Natural killer cell (primary cell): Measurements from ENCODE around the gene PPP1R1B. TPM values are rescaled to one million over a fixed set of nuclear protein-coding genes. Genes with fewer than 3 reads are reported as not detected.
A peak's percentile ranks its signal among the peaks of the same experiment; 100 is the strongest.

ENCODE experiments used
- ATAC-seq, 3 donors: fragments of 150-1000 bp in 2 of 3; fragments of 200-7000 bp in 1 of 3; cut with Tn5 transposase; 1 replicate in 1 of 3; 2 replicates in 2 of 3; pipeline ENCODE4 v1.10.0; 2021; ENCODE audit warnings: mild to moderate bottlenecking in 2 of 3, moderate library complexity in 2 of 3
- DNase-seq, 2 donors: peaks; one replicate each; pipeline versions ENCODE4 v3.0.0 to v3.0.0-alpha.2; 2013 to 2021; ENCODE audit warnings: mixed read lengths in 1 of 2
- H3K27ac ChIP-seq: one replicate; pipeline ENCODE4 v1.5.1; 2013; ENCODE audit warnings: mild to moderate bottlenecking, low read length
- H3K27me3 ChIP-seq: one replicate; pipeline ENCODE4 v1.6.1; 2013; ENCODE audit warnings: low read length; ENCODE audit not compliant: control insufficient read depth, insufficient read depth
- H3K36me3 ChIP-seq: one replicate; pipeline ENCODE4 v1.6.1; 2013; ENCODE audit warnings: low read length; ENCODE audit not compliant: control insufficient read depth, insufficient read depth
- H3K4me1 ChIP-seq: one replicate; pipeline ENCODE4 v1.6.1; 2013; ENCODE audit warnings: low read length; ENCODE audit not compliant: control insufficient read depth, insufficient read depth
- H3K4me3 ChIP-seq: one replicate; pipeline ENCODE4 v1.5.1; 2013; ENCODE audit warnings: low read length
- H3K9me3 ChIP-seq: one replicate; pipeline ENCODE4 v1.6.1; 2013; ENCODE audit warnings: low read length; ENCODE audit not compliant: control insufficient read depth, insufficient read depth
- H3K27ac Mint-ChIP-seq, 2 donors: one replicate each; pipeline ENCODE4 v1.8.0; 2022; ENCODE audit warnings: mild to moderate bottlenecking in 2 of 2, mixed read lengths in 2 of 2, moderate library complexity in 1 of 2
- H3K27me3 Mint-ChIP-seq, 2 donors: one replicate each; pipeline ENCODE4 v1.8.0; 2022; ENCODE audit warnings: low read depth in 2 of 2, mixed read lengths in 2 of 2
- H3K36me3 Mint-ChIP-seq: one replicate; pipeline ENCODE4 v1.8.0; 2022; ENCODE audit warnings: mixed read lengths
- H3K4me1 Mint-ChIP-seq, 2 donors: one replicate each; pipeline ENCODE4 v1.8.0; 2022; ENCODE audit warnings: mixed read lengths in 2 of 2
- H3K4me3 Mint-ChIP-seq: one replicate; pipeline ENCODE4 v1.8.0; 2022; ENCODE audit warnings: mild to moderate bottlenecking, moderate library complexity, mixed read lengths
- H3K9me3 Mint-ChIP-seq, 2 donors: one replicate each; pipeline ENCODE4 v1.8.0; 2022; ENCODE audit warnings: mixed read lengths in 2 of 2
- CTCF ChIP-seq: fragments of 200-600 bp; IDR thresholded peaks from one replicate; pipeline ENCODE4 v1.8.0; 2022; ENCODE audit warnings: antibody characterized with exemption
- WGBS: methylation state at CpG from one replicate; pipeline ENCODE4 v1.1.7; 2013; ENCODE audit warnings: missing lambda C conversion rate; ENCODE audit not compliant: insufficient coverage; 5-methylcytosine and 5-hydroxymethylcytosine counted together
- intact Hi-C: fragments of 100-400 bp; cut with micrococcal nuclease; formaldehyde crosslinking; loops from one replicate; pipeline ENCODE4 v1.14.2; 2022
- total RNA-seq, 4 donors: library from RNA; stranded (reverse); fragments of 120-200 nt in 1 of 4; gene quantifications; one replicate each; pipeline versions ENCODE4 v1.2.3 to v1.2.4, GENCODE V29; 2013 to 2022

The PPP1R1B gene
- total RNA-seq, 3 donors from 2014 or later (not counting 1 experiment from before 2014, with no cell fraction given), result not detected

DNA sequence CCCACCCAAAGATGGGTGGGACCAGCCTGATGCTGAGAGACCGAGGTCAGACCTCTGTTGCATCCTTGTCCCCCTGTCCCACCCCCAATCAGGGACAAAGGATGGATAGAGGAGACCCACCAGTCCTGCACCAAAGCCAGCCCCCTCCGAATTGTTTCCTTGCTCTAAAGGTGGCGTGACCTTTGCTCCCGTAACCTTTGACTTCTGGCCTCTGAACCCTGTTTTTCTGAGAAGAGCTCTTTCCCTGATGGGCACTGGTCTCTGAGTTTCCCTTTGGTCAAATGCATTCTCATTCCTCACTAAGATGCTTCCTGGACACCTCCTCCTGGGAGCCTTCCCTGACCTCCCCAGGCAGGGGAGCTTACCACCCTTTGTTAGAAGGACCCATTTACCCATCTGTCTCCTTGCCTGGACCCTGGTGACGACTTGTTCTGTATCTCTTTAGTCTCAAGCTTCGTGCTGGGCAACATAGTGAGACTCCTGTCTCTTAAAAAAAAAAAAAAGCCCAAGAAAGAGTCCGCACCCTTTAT, 13.8 kb upstream of the PPP1R1B start:
- H3K36me3 Mint-ChIP-seq, result no peaks in the 10 kb centered on the region
- no peaks in the 10 kb centered on the region for H3K9me3 ChIP-seq
- H3K27ac Mint-ChIP-seq, result no peak overlapping the region
- WGBS, result 86% methylated on average over 7 of the region's 7 CpGs
- peaks cover under 1% of the 10 kb centered on the region in 2 donors for H3K4me1 Mint-ChIP-seq
- H3K27me3 ChIP-seq, result peaks cover 15% of the 10 kb centered on the region
- intact Hi-C loops, result no loop called here
- H3K27ac ChIP-seq, result no peak overlapping the region
- DNase-seq, result no peak
- ATAC-seq, result no peak
- H3K4me1 ChIP-seq, result peaks cover 6% of the 10 kb centered on the region
- H3K9me3 Mint-ChIP-seq, result no peaks in the 10 kb centered on the region
- no peak overlapping the region for H3K4me3 ChIP-seq
- no peak overlapping the region for H3K4me3 Mint-ChIP-seq
- TF ChIP-seq CTCF, result no peak
- no peaks in the 10 kb centered on the region for H3K36me3 ChIP-seq
- peaks cover 32 to 36% of the 10 kb centered on the region in 2 donors for H3K27me3 Mint-ChIP-seq

DNA sequence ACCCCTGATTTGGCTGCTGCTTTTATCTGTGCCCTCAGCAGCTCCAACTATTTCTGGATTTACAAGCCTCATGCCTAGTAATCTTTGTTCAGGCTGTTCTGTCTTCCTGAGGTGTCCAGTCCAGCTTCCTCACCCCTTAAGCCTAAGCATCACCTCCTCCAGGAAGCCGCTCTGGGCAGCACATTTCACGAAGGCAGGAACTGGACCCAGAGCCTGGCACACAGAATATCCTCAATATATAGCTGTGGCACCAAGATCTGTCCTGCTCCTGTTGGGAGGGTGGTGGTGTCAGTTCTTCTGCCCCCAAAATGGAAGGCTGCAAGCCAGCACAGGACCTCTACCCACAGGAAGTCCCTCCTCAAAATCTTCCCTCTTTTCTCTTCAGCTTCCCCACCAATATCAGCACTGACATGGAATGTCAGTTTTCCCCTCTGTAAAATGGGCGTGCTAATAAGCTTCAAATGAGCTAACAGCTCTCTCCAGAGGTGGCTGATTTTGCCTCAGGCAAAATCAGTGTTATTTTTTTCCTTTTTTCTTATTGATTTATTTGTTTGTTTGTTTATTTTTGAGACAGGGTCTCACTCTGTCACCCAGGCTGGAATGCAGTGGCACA, 12.1 kb upstream of the PPP1R1B start:
- ATAC-seq, result no peak
- Mint-ChIP-seq H3K27ac (no peak overlapping the region), H3K36me3 (no peaks in the 10 kb centered on the region), H3K4me1 (peaks cover 7% of the 10 kb centered on the region in 2 donors), H3K4me3 (no peak overlapping the region), H3K27me3 (peaks cover 17 to 30% of the 10 kb centered on the region in 2 donors), H3K9me3 (no peaks in the 10 kb centered on the region)
- no peak overlapping the region for H3K4me3 ChIP-seq
- DNase-seq, result no peak
- intact Hi-C loops, result no loop called here
- H3K4me1 ChIP-seq, result peaks cover 13% of the 10 kb centered on the region
- no peak for TF ChIP-seq CTCF
- H3K36me3 ChIP-seq, result no peaks in the 10 kb centered on the region
- H3K27ac ChIP-seq, result no peak overlapping the region
- H3K27me3 ChIP-seq, result peaks cover 7% of the 10 kb centered on the region
- 82% methylated on average over 3 of the region's 3 CpGs for WGBS
- no peaks in the 10 kb centered on the region for H3K9me3 ChIP-seq

DNA sequence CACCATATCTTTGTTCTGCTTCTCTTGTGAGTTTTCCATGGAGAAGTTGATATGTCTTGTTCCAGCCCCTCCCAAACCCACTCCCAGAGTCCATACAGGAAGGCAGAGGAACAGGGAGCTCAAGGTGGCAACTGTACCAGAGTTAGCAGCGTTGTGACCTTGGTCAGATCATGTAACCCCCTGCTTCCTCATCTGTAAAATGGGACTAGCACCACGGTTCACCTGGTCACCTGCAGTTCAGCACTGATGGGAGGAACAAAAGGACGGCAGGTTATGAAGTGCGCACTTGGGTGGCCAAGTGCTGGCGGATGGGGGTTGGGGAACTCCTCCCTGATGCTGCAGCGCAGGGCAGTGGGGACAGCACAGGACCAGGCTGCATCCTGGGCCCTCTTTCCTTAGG, 11.3 kb upstream of the PPP1R1B start:
- H3K27ac Mint-ChIP-seq, result no peak overlapping the region
- ATAC-seq, result no peak
- TF ChIP-seq CTCF, result no peak
- Histone ChIP-seq H3K36me3 (no peaks in the 10 kb centered on the region), H3K27ac (no peak overlapping the region), H3K4me3 (no peak overlapping the region), H3K27me3 (peaks cover 5% of the 10 kb centered on the region), H3K4me1 (peaks cover 13% of the 10 kb centered on the region), H3K9me3 (no peaks in the 10 kb centered on the region)
- H3K9me3 Mint-ChIP-seq, result no peaks in the 10 kb centered on the region
- DNase-seq, result no peak
- H3K36me3 Mint-ChIP-seq, result no peaks in the 10 kb centered on the region
- 64% methylated on average over 6 of the region's 6 CpGs for WGBS
- H3K27me3 Mint-ChIP-seq, result peaks cover 15 to 29% of the 10 kb centered on the region in 2 donors
- peaks cover 7% of the 10 kb centered on the region in 2 donors for H3K4me1 Mint-ChIP-seq
- intact Hi-C loops, result no loop called here
- H3K4me3 Mint-ChIP-seq, result peak overlapping the region; percentile 42

- Mint-ChIP-seq H3K27me3 (peaks cover 15 to 29% of the 10 kb centered on the region in 2 donors), H3K4me3 (peak overlapping the region; percentile 57), H3K36me3 (no peaks in the 10 kb centered on the region), H3K4me1 (peaks cover 11 to 12% of the 10 kb centered on the region in 2 donors), H3K9me3 (no peaks in the 10 kb centered on the region), H3K27ac (no peak overlapping the region)
- Histone ChIP-seq H3K4me1 (peaks cover 18% of the 10 kb centered on the region), H3K4me3 (no peak overlapping the region), H3K27me3 (peaks cover 5% of the 10 kb centered on the region), H3K27ac (no peak overlapping the region), H3K9me3 (no peaks in the 10 kb centered on the region), H3K36me3 (no peaks in the 10 kb centered on the region)
- intact Hi-C loops, result no loop called here
- ATAC-seq, result no peak
- no peak for TF ChIP-seq CTCF
- 70% methylated on average over 3 of the region's 3 CpGs for WGBS
- DNase-seq, result no peak
Measured at GRCh38 chr17:39617100-39617445, 9.7 kb upstream of the PPP1R1B start.
